Neural progenitor cell (in vitro differentiated cells): ENCODE results near the gene XPNPEP1. TPM values are rescaled to one million over a fixed set of nuclear protein-coding genes. Genes with fewer than 3 reads are reported as not detected.

Experiments used
- DNase-seq: peaks from one replicate; pipeline ENCODE4 v3.0.0-alpha.2; 2016; ENCODE audit warnings: low spot score
- H2AFZ ChIP-seq: fragments of 200-600 bp; sonication (generic); replicated peaks from 2 replicates; pipeline ENCODE4 v1.6.1; 2016; ENCODE audit warnings: antibody characterized with exemption
- H3F3A ChIP-seq: fragments of 200-600 bp; sonication (generic); 2 replicates; pipeline ENCODE4 v1.6.1; 2016; ENCODE audit warnings: antibody characterized with exemption, low read depth
- H3K27ac ChIP-seq: fragments of 200-600 bp; sonication (generic); 2 replicates; pipeline ENCODE4 v1.5.1; 2016; ENCODE audit warnings: mild to moderate bottlenecking
- H3K27me3 ChIP-seq: fragments of 200-600 bp; sonication (generic); 2 replicates; pipeline ENCODE4 v1.6.1; 2016; ENCODE audit warnings: mild to moderate bottlenecking, moderate library complexity
- H3K36me3 ChIP-seq: fragments of 200-600 bp; sonication (generic); 2 replicates; pipeline ENCODE4 v1.5.1; 2016
- H3K4me1 ChIP-seq: fragments of 200-600 bp; sonication (generic); 2 replicates; pipeline ENCODE4 v1.6.1; 2016; ENCODE audit warnings: mixed run types
- H3K4me2 ChIP-seq: fragments of 200-600 bp; sonication (generic); 2 replicates; pipeline ENCODE4 v1.6.1; 2016
- H3K4me3 ChIP-seq: fragments of 200-600 bp; sonication (generic); 2 replicates; pipeline ENCODE4 v1.5.1; 2016
- H3K79me2 ChIP-seq: fragments of 200-600 bp; sonication (generic); 2 replicates; pipeline ENCODE4 v1.6.1; 2016; ENCODE audit warnings: low read depth
- H3K9ac ChIP-seq: fragments of 200-600 bp; sonication (generic); 2 replicates; pipeline ENCODE4 v1.6.1; 2016
- H3K9me3 ChIP-seq: fragments of 200-600 bp; sonication (generic); 2 replicates; pipeline ENCODE4 v1.5.1; 2016; ENCODE audit warnings: low read depth
- H4K20me1 ChIP-seq: fragments of 200-600 bp; sonication (generic); 2 replicates; pipeline ENCODE4 v1.6.1; 2016; ENCODE audit warnings: low read depth
- H3K27ac Mint-ChIP-seq: 3 replicates; pipeline ENCODE4 v1.8.0; 2021; ENCODE audit warnings: mixed read lengths
- H3K27me3 Mint-ChIP-seq: 2 replicates; pipeline ENCODE4 v1.8.0; 2022; ENCODE audit warnings: low read depth, mild to moderate bottlenecking, inconsistent platforms, moderate library complexity, mixed read lengths; ENCODE audit not compliant: insufficient read depth
- H3K36me3 Mint-ChIP-seq: 3 replicates; pipeline ENCODE4 v1.8.0; 2021; ENCODE audit warnings: mixed read lengths
- H3K4me1 Mint-ChIP-seq: 3 replicates; pipeline ENCODE4 v1.8.0; 2021; ENCODE audit warnings: mixed read lengths
- H3K4me3 Mint-ChIP-seq: 3 replicates; pipeline ENCODE4 v1.8.0; 2021; ENCODE audit warnings: mild to moderate bottlenecking, moderate library complexity, mixed read lengths
- H3K9me3 Mint-ChIP-seq: 3 replicates; pipeline ENCODE4 v1.8.0; 2020; ENCODE audit warnings: mixed read lengths
- CTCF ChIP-seq: fragments of 200-600 bp; sonication (generic); IDR thresholded peaks from 2 replicates; pipeline ENCODE4 v1.5.1; 2017; ENCODE audit warnings: antibody characterized with exemption, mild to moderate bottlenecking
- EZH2 ChIP-seq: fragments of 200-600 bp; sonication (generic); IDR thresholded peaks from 2 replicates; pipeline ENCODE4 v1.6.1; 2017; ENCODE audit warnings: antibody characterized with exemption, mild to moderate bottlenecking, moderate library complexity
- EZH2phosphoT487 ChIP-seq: fragments of 200-600 bp; sonication (generic); IDR thresholded peaks from 2 replicates; pipeline ENCODE4 v1.6.1; 2017; ENCODE audit warnings: antibody characterized with exemption
- total RNA-seq: library from RNA; depleted of rRNA; stranded (reverse); fragments of >200 nt; gene quantifications from 2 replicates; pipeline ENCODE4 v1.2.3, GENCODE V29; 2015; ENCODE audit warnings: low replicate concordance

The XPNPEP1 gene
- total RNA-seq, 1 donor from 2014 or later, result 113 TPM

DNA sequence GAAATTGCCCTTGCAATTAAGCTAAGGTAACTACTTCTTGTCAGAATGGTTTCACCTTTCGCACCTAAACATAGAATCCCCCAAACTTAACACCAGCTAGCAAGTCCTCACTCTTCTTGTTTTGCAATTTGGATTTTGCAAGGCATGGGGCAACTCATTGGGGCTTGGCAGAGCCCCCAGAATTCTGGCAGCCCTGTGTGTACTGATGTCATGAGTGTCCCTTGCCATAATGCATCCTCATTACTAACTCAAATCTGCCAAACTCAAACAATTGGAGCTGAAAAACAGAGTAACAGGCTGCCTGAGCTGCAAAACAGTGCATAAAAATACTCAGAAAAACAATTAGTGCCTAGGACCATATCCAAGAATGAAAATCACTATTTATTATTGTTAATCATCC lies 7.9 kb upstream of the XPNPEP1 start:
- Mint-ChIP-seq H3K4me1 (peaks cover 30% of the 10 kb centered on the region), H3K9me3 (no peaks in the 10 kb centered on the region), H3K36me3 (no peaks in the 10 kb centered on the region), H3K27me3 (peaks cover 3% of the 10 kb centered on the region), H3K27ac (no peak overlapping the region), H3K4me3 (no peak overlapping the region)
- TF ChIP-seq EZH2phosphoT487, result no peak
- TF ChIP-seq EZH2, result no peak
- no peak for TF ChIP-seq CTCF
- H3K9ac ChIP-seq, result no peak overlapping the region
- H3K4me1 ChIP-seq, result peaks cover 26% of the 10 kb centered on the region
- H3K27me3 ChIP-seq, result no peaks in the 10 kb centered on the region
- H3K9me3 ChIP-seq, result no peaks in the 10 kb centered on the region
- H4K20me1 ChIP-seq, result no peaks in the 10 kb centered on the region
- no peaks in the 10 kb centered on the region for H3K79me2 ChIP-seq
- no peak overlapping the region for H3K4me3 ChIP-seq
- H3K36me3 ChIP-seq, result no peaks in the 10 kb centered on the region
- no peak for DNase-seq
- no peak overlapping the region for H3K27ac ChIP-seq
- no peak overlapping the region for H2AFZ ChIP-seq
- H3K4me2 ChIP-seq, result no peak overlapping the region
- peaks cover 27% of the 10 kb centered on the region for H3F3A ChIP-seq

- H3K36me3 Mint-ChIP-seq, result no peaks in the 10 kb centered on the region
- TF ChIP-seq EZH2phosphoT487, result no peak
- TF ChIP-seq CTCF, result no peak
- TF ChIP-seq EZH2, result no peak
- H3K9ac ChIP-seq, result no peak overlapping the region
Observed at GRCh38 chr10:109929501-109930219, 6.3 kb upstream of the XPNPEP1 start.

GRCh38 chr10:109928475-109928891 lies 5.2 kb upstream of the XPNPEP1 start:
- Histone ChIP-seq H3K4me3 (no peak overlapping the region), H3K27ac (no peak overlapping the region), H3K36me3 (no peaks in the 10 kb centered on the region), H3K4me1 (peaks cover 9% of the 10 kb centered on the region), H4K20me1 (no peaks in the 10 kb centered on the region), H3K79me2 (no peaks in the 10 kb centered on the region), H3K4me2 (no peak overlapping the region), H3K9me3 (no peaks in the 10 kb centered on the region), H3K27me3 (peaks cover 15% of the 10 kb centered on the region), H3K9ac (no peak overlapping the region), H2AFZ (no peak overlapping the region), H3F3A (peaks cover 3% of the 10 kb centered on the region)
- Mint-ChIP-seq H3K4me3 (no peak overlapping the region), H3K27ac (no peak overlapping the region), H3K4me1 (peaks cover 14% of the 10 kb centered on the region), H3K36me3 (no peaks in the 10 kb centered on the region), H3K27me3 (peaks cover 2% of the 10 kb centered on the region), H3K9me3 (no peaks in the 10 kb centered on the region)
- TF ChIP-seq EZH2phosphoT487 (no peak), EZH2 (no peak), CTCF (no peak)
- no peak for DNase-seq

More at GRCh38 chr10:109929501-109930219, 6.3 kb upstream of the XPNPEP1 start:
- no peak for DNase-seq
- Histone ChIP-seq H2AFZ (no peak overlapping the region), H3K4me1 (peaks cover 15% of the 10 kb centered on the region), H3K36me3 (no peaks in the 10 kb centered on the region), H3K27me3 (peaks cover 4% of the 10 kb centered on the region), H3F3A (peaks cover 14% of the 10 kb centered on the region), H3K27ac (no peak overlapping the region), H4K20me1 (no peaks in the 10 kb centered on the region), H3K79me2 (no peaks in the 10 kb centered on the region), H3K9me3 (no peaks in the 10 kb centered on the region), H3K4me2 (no peak overlapping the region), H3K4me3 (no peak overlapping the region)
- Mint-ChIP-seq H3K27ac (no peak overlapping the region), H3K9me3 (no peaks in the 10 kb centered on the region), H3K4me3 (no peak overlapping the region), H3K4me1 (peaks cover 15% of the 10 kb centered on the region), H3K27me3 (peaks cover 5% of the 10 kb centered on the region)
